HL-60/S4 treated with phorbol 12-myristate 13-acetate at 8.2 ng/mL for 4 days and 3 days (cell line): ENCODE measurements around the gene MLEC.

Source experiments
- in situ Hi-C: fragments of 300-500 bp; cut with MboI; formaldehyde crosslinking; loops from 2 replicates; pipeline ENCODE4 v1.15.0; 2022; ENCODE audit warnings: low sequenced_read_pairs

MLEC gene

GRCh38 chr12:120686690-120687577 is at the start of gene MLEC:
MLEC (plus strand) TSS chr12:120687149; CDS start chr12:120687297, 148 bp downstream.
- in situ Hi-C loops, result no loop called here

- in situ Hi-C loops, result no loop called here
These were observed 46.9 kb upstream of the MLEC start, which contains the start of gene CABP1 for GRCh38 chr12:120639771-120640721. CABP1 (plus strand) TSS chr12:120640626; CDS start chr12:120640686, 60 bp downstream.

GRCh38 chr12:120640861-120641833 is 45.8 kb upstream of the MLEC start:
- in situ Hi-C loops, result no loop called here

GRCh38 chr12:120642121-120642520 is 44.8 kb upstream of the MLEC start:
- in situ Hi-C loops, result no loop called here

GRCh38 chr12:120642826-120643225 is 44.1 kb upstream of the MLEC start:
- in situ Hi-C loops, result no loop called here

- in situ Hi-C loops, result no loop called here
These were observed 43.4 kb upstream of the MLEC start for GRCh38 chr12:120643574-120643973.

- in situ Hi-C loops, result no loop called here
These were observed 40.9 kb upstream of the MLEC start for GRCh38 chr12:120646044-120646443.

GRCh38 chr12:120647375-120647755 is 39.6 kb upstream of the MLEC start:
- in situ Hi-C loops, result no loop called here

GRCh38 chr12:120649442-120650232 is 37.3 kb upstream of the MLEC start:
- in situ Hi-C loops, result loop anchor here (10.0 kb wide), 1 partner anchor 65 kb away; the partner anchor contains the start of gene UNC119B

GRCh38 chr12:120650233-120650690 is 36.7 kb upstream of the MLEC start:
- in situ Hi-C loops, result loop anchor here (10.0 kb wide), 1 partner anchor 65 kb away; the partner anchor contains the start of gene UNC119B

GRCh38 chr12:120651821-120652220 is 35.1 kb upstream of the MLEC start:
- in situ Hi-C loops, result loop anchor here (10.0 kb wide), 1 partner anchor 63 kb away; the partner anchor contains the start of gene UNC119B

GRCh38 chr12:120652656-120653435 is 34.1 kb upstream of the MLEC start:
- in situ Hi-C loops, result loop anchor here (10.0 kb wide), 1 partner anchor 62 kb away; the partner anchor contains the start of gene UNC119B

GRCh38 chr12:120653611-120654010 is 33.3 kb upstream of the MLEC start:
- in situ Hi-C loops, result loop anchor here (10.0 kb wide), 1 partner anchor 61 kb away; the partner anchor contains the start of gene UNC119B

- in situ Hi-C loops, result loop anchor here (10.0 kb wide), 1 partner anchor 60 kb away; the partner anchor contains the start of gene UNC119B
These were observed 32.3 kb upstream of the MLEC start for GRCh38 chr12:120654656-120655055.

GRCh38 chr12:120656008-120656407 is 30.9 kb upstream of the MLEC start:
- in situ Hi-C loops, result loop anchor here (10.0 kb wide), 1 partner anchor 59 kb away; the partner anchor contains the start of gene UNC119B

- in situ Hi-C loops, result loop anchor here (10.0 kb wide), 1 partner anchor 56 kb away; the partner anchor contains the start of gene UNC119B
These were observed 28.4 kb upstream of the MLEC start for GRCh38 chr12:120658286-120659150.

- in situ Hi-C loops, result loop anchor here (10.0 kb wide), 1 partner anchor 56 kb away; the partner anchor contains the start of gene UNC119B
These were observed 27.8 kb upstream of the MLEC start for GRCh38 chr12:120659151-120659525.
